Upper lobe of left lung (tissue), 6 donors: ENCODE data around the gene FOXP1. TPM values are rescaled to one million over a fixed set of nuclear protein-coding genes. Genes with fewer than 3 reads are reported as not detected.

Experiments
- ATAC-seq, 2 donors: fragments of 200-7000 bp; cut with Tn5 transposase; one replicate each; pipeline ENCODE4 v1.9.1; 2022; ENCODE audit warnings: mild to moderate bottlenecking in 2 of 2, moderate library complexity in 2 of 2; ENCODE audit not compliant: low FRiP score in 2 of 2
- DNase-seq, 2 donors: peaks; one replicate each; pipeline ENCODE4 v3.0.0-alpha.2; 2019 to 2020
- H3K27ac ChIP-seq, 4 donors: fragments of 200-600 bp; sonication (generic); one replicate each; pipeline ENCODE4 v1.5.1; 2016 to 2019
- H3K27me3 ChIP-seq, 4 donors: fragments of 200-600 bp; sonication (generic); one replicate each; pipeline ENCODE4 v1.5.1; 2017 to 2019
- H3K36me3 ChIP-seq, 4 donors: fragments of 200-600 bp; sonication (generic); one replicate each; pipeline ENCODE4 v1.5.1; 2016 to 2019
- H3K4me1 ChIP-seq, 4 donors: fragments of 200-600 bp; sonication (generic); one replicate each; pipeline ENCODE4 v1.5.1; 2018 to 2019
- H3K4me3 ChIP-seq, 4 donors: fragments of 200-600 bp; sonication (generic); one replicate each; pipeline ENCODE4 v1.5.1; 2017 to 2019; ENCODE audit warnings: mild to moderate bottlenecking in 2 of 4, moderate library complexity in 1 of 4
- H3K9me3 ChIP-seq, 4 donors: fragments of 200-600 bp; sonication (generic); one replicate each; pipeline ENCODE4 v1.5.1; 2018 to 2019
- CTCF ChIP-seq, 6 experiments: fragments of 450-650 bp in 4 of 6; fragments of 200-600 bp in 2 of 6; sonication (generic) in 2 of 6; IDR thresholded peaks; one replicate each; pipeline ENCODE4 v1.5.1; 2016 to 2019; ENCODE audit warnings: antibody characterized with exemption in 6 of 6
- EP300 ChIP-seq, 4 donors: sonication (generic); formaldehyde crosslinking; IDR thresholded peaks; one replicate each; pipeline ENCODE4 v1.5.1; 2017; ENCODE audit warnings: antibody characterized with exemption in 4 of 4, control low read depth in 2 of 4
- POLR2A ChIP-seq, 4 donors: fragments of 450-650 bp; IDR thresholded peaks; one replicate each; pipeline ENCODE4 v1.5.1; 2016 to 2017; ENCODE audit warnings: antibody characterized with exemption in 4 of 4, mild to moderate bottlenecking in 2 of 4
- POLR2AphosphoS5 ChIP-seq, 2 donors: sonication (generic); formaldehyde crosslinking; IDR thresholded peaks; one replicate each; pipeline ENCODE4 v1.5.1; 2017; ENCODE audit warnings: antibody characterized with exemption in 2 of 2
- WGBS, 2 donors: methylation state at CpG; one replicate each; pipeline ENCODE4 v1.1.5; 2017 to 2018; 5-methylcytosine and 5-hydroxymethylcytosine counted together
- total RNA-seq, 6 donors: library from RNA; depleted of rRNA in 4 of 6; stranded (reverse); fragments of >200 nt in 4 of 6; gene quantifications; one replicate each; pipeline versions ENCODE4 v1.1.0 to v1.2.1, GENCODE V29; 2016 to 2021
- donor health status: DM: no; HTN: no; CAD: no; lungs with moderate emphysema.
- donor health status: DM: no; HTN: yes; CAD: no; lungs with severe emphysema.

The FOXP1 gene
- total RNA-seq, 6 donors from 2014 or later, result 103 to 248 (median 134) TPM

GRCh38 chr3:71366988-71367604, 216.4 kb downstream of the FOXP1 start:
- no peak overlapping the region for H3K27ac ChIP-seq
- DNase-seq, result no peak
- no peaks in the 10 kb centered on the region for H3K36me3 ChIP-seq
- TF ChIP-seq POLR2A (IDR thresholded peaks at IDR 0.05) (no peak), EP300 (IDR thresholded peaks at IDR 0.05) (no peak), POLR2AphosphoS5 (IDR thresholded peaks at IDR 0.05) (no peak), CTCF (IDR thresholded peaks at IDR 0.05) (no peak)
- 80 to 82% methylated on average over 7 to 8 of the region's 8 CpGs for WGBS, 2 donors
- peaks cover 0 to 11% (median 0%) of the 10 kb centered on the region in 4 donors for H3K4me1 ChIP-seq
- no peak for ATAC-seq
- no peak overlapping the region for H3K4me3 ChIP-seq
- no peaks in the 10 kb centered on the region for H3K9me3 ChIP-seq
- no peaks in the 10 kb centered on the region for H3K27me3 ChIP-seq

- Histone ChIP-seq H3K4me3 (no peak overlapping the region), H3K4me1 (no peaks in the 10 kb centered on the region), H3K36me3 (peaks cover 0 to 4% (median 0%) of the 10 kb centered on the region in 4 donors), H3K9me3 (no peaks in the 10 kb centered on the region), H3K27ac (no peak overlapping the region), H3K27me3 (no peaks in the 10 kb centered on the region)
- TF ChIP-seq POLR2AphosphoS5 (IDR thresholded peaks at IDR 0.05), result no peak
- TF ChIP-seq POLR2A (IDR thresholded peaks at IDR 0.05), result no peak
- TF ChIP-seq CTCF (IDR thresholded peaks at IDR 0.05), result no peak
- no peak for TF ChIP-seq EP300 (IDR thresholded peaks at IDR 0.05)
- DNase-seq (no peak), ATAC-seq (no peak)
- WGBS, 2 donors, result 75 to 77% methylated on average over 12 of the region's 12 CpGs
Measured at GRCh38 chr3:71361334-71361890, 222.1 kb downstream of the FOXP1 start.

GRCh38 chr3:71360764-71361163, 222.8 kb downstream of the FOXP1 start:
- no peak for TF ChIP-seq CTCF (IDR thresholded peaks at IDR 0.05)
- TF ChIP-seq EP300 (IDR thresholded peaks at IDR 0.05), result no peak
- no peak for TF ChIP-seq POLR2A (IDR thresholded peaks at IDR 0.05)
- no peak for TF ChIP-seq POLR2AphosphoS5 (IDR thresholded peaks at IDR 0.05)
- no peaks in the 10 kb centered on the region for H3K4me1 ChIP-seq
- WGBS, 2 donors, result 88 to 90% methylated on average over 2 of the region's 2 CpGs
- H3K27me3 ChIP-seq, result no peaks in the 10 kb centered on the region
- peaks cover 0 to 5% (median 0%) of the 10 kb centered on the region in 4 donors for H3K36me3 ChIP-seq
- no peaks in the 10 kb centered on the region for H3K9me3 ChIP-seq
- H3K27ac ChIP-seq, result no peak overlapping the region
- DNase-seq (no peak), ATAC-seq (no peak)
- no peak overlapping the region for H3K4me3 ChIP-seq

- no peak overlapping the region for H3K4me3 ChIP-seq
- WGBS, 2 donors, result 95% methylated on average over 4 of the region's 4 CpGs
- no peak overlapping the region for H3K27ac ChIP-seq
- peaks cover 0 to 9% (median 0%) of the 10 kb centered on the region in 4 donors for H3K36me3 ChIP-seq
- no peak for ATAC-seq
- no peaks in the 10 kb centered on the region for H3K4me1 ChIP-seq
- H3K9me3 ChIP-seq, result no peaks in the 10 kb centered on the region
- TF ChIP-seq POLR2A (IDR thresholded peaks at IDR 0.05) (no peak), POLR2AphosphoS5 (IDR thresholded peaks at IDR 0.05) (no peak), CTCF (IDR thresholded peaks at IDR 0.05) (no peak), EP300 (IDR thresholded peaks at IDR 0.05) (no peak)
- DNase-seq, result no peak
- no peaks in the 10 kb centered on the region for H3K27me3 ChIP-seq
Measured at GRCh38 chr3:71360180-71360579, 223.3 kb downstream of the FOXP1 start.

GRCh38 chr3:71358243-71358642, 225.3 kb downstream of the FOXP1 start:
- Histone ChIP-seq H3K27ac (no peak overlapping the region), H3K4me3 (no peak overlapping the region), H3K27me3 (no peaks in the 10 kb centered on the region), H3K36me3 (peaks cover 0 to 9% (median 0%) of the 10 kb centered on the region in 4 donors), H3K4me1 (no peaks in the 10 kb centered on the region), H3K9me3 (no peaks in the 10 kb centered on the region)
- ATAC-seq, result no peak
- DNase-seq, result no peak
- WGBS, 2 donors, result 90 to 95% methylated on average over 8 of the region's 8 CpGs
- TF ChIP-seq POLR2A (IDR thresholded peaks at IDR 0.05), result no peak
